Measurements from ENCODE around the gene ALS2CL. TPM values are rescaled to one million over a fixed set of nuclear protein-coding genes. Genes with fewer than 3 reads are reported as not detected.
A peak's percentile ranks its signal among the peaks of the same experiment; 100 is the strongest.

ALS2CL gene
- total and polyA plus RNA-seq, 12 donors = 15.6 to 102 (median 21.6) TPM

- H3K36me3 ChIP-seq = no peaks in the 10 kb centered on the region
- no peaks in the 10 kb centered on the region for H3K9me3 ChIP-seq
- ATAC-seq = no peak
- no peak overlapping the region for H3K4me3 ChIP-seq
- H3K27me3 ChIP-seq = peaks cover 0 to 13% (median 8%) of the 10 kb centered on the region in 7 donors
- intact Hi-C loops (cut with DNase I) = loop anchor here in 1 of 10 donors (10.0 kb wide), 1 partner anchor 612 kb away; no protein-coding TSS in a partner anchor
- 85 to 90% methylated on average over 14 of the region's 14 CpGs for WGBS, 2 donors
- no peak for TF ChIP-seq CTCF (IDR thresholded peaks at IDR 0.05)
- H3K27ac ChIP-seq = no peak overlapping the region
- DNase-seq = peak in 1 of 2 donors; percentile 4
- H3K4me1 ChIP-seq = peaks cover 0 to 6% (median 0%) of the 10 kb centered on the region in 9 donors
These were observed 19.8 kb upstream of the ALS2CL start for GRCh38 chr3:46713050-46713897.

GRCh38 chr3:46712191-46713049 is 18.9 kb upstream of the ALS2CL start:
- TF ChIP-seq CTCF (IDR thresholded peaks at IDR 0.05) = no peak
- peaks cover 0 to 6% (median 0%) of the 10 kb centered on the region in 7 donors for H3K27me3 ChIP-seq
- H3K4me1 ChIP-seq = peaks cover 0 to 6% (median 0%) of the 10 kb centered on the region in 9 donors
- intact Hi-C loops (cut with DNase I) = loop anchor here in 1 of 10 donors (10.0 kb wide), 1 partner anchor 612 kb away; no protein-coding TSS in a partner anchor
- H3K27ac ChIP-seq = no peak overlapping the region
- no peaks in the 10 kb centered on the region for H3K9me3 ChIP-seq
- 84 to 87% methylated on average over 13 of the region's 13 CpGs for WGBS, 2 donors
- H3K36me3 ChIP-seq = no peaks in the 10 kb centered on the region
- no peak overlapping the region for H3K4me3 ChIP-seq
- ATAC-seq = no peak
- DNase-seq = peak in 1 of 2 donors; percentile 7

GRCh38 chr3:46711760-46712159 is 18.3 kb upstream of the ALS2CL start:
- peaks cover 0 to 5% (median 0%) of the 10 kb centered on the region in 7 donors for H3K27me3 ChIP-seq
- WGBS, 2 donors = 86 to 90% methylated on average over 7 of the region's 7 CpGs
- no peak overlapping the region for H3K4me3 ChIP-seq
- DNase-seq = peak in 1 of 2 donors; percentile 0
- TF ChIP-seq CTCF (IDR thresholded peaks at IDR 0.05) = no peak
- H3K9me3 ChIP-seq = no peaks in the 10 kb centered on the region
- ATAC-seq = no peak
- H3K36me3 ChIP-seq = no peaks in the 10 kb centered on the region
- H3K27ac ChIP-seq = no peak overlapping the region
- intact Hi-C loops (cut with DNase I) = loop anchor here in 1 of 10 donors (10.0 kb wide), 1 partner anchor 613 kb away; no protein-coding TSS in a partner anchor
- H3K4me1 ChIP-seq = peaks cover 0 to 6% (median 0%) of the 10 kb centered on the region in 9 donors

GRCh38 chr3:46711305-46711704 is 17.8 kb upstream of the ALS2CL start:
- DNase-seq = peak in 1 of 2 donors; percentile 9
- Histone ChIP-seq H3K36me3 (no peaks in the 10 kb centered on the region), H3K27ac (no peak overlapping the region), H3K9me3 (no peaks in the 10 kb centered on the region), H3K4me1 (peaks cover 0 to 6% (median 0%) of the 10 kb centered on the region in 9 donors), H3K27me3 (peaks cover 0 to 5% (median 0%) of the 10 kb centered on the region in 7 donors), H3K4me3 (no peak overlapping the region)
- intact Hi-C loops (cut with DNase I) = loop anchor here in 1 of 10 donors (10.0 kb wide), 1 partner anchor 613 kb away; no protein-coding TSS in a partner anchor
- peak in 3 of 8 donors; percentile 38 for ATAC-seq
- no peak for TF ChIP-seq CTCF (IDR thresholded peaks at IDR 0.05)
- 88 to 92% methylated on average over 2 of the region's 2 CpGs for WGBS, 2 donors

All from heart right ventricle (tissue), 16 donors.